GM12874 (cell line): ENCODE measurements around the gene ACADM.

Experiments
- TF ChIP-seq, protein P1 (sequence below): IDR thresholded peaks from 2 replicates; pipeline ENCODE4 v1.5.1; 2011; ENCODE audit warnings: low read depth, mild to moderate bottlenecking, control low read depth, low read length, moderate library complexity; ENCODE audit not compliant: insufficient read depth

The ACADM gene

DNA sequence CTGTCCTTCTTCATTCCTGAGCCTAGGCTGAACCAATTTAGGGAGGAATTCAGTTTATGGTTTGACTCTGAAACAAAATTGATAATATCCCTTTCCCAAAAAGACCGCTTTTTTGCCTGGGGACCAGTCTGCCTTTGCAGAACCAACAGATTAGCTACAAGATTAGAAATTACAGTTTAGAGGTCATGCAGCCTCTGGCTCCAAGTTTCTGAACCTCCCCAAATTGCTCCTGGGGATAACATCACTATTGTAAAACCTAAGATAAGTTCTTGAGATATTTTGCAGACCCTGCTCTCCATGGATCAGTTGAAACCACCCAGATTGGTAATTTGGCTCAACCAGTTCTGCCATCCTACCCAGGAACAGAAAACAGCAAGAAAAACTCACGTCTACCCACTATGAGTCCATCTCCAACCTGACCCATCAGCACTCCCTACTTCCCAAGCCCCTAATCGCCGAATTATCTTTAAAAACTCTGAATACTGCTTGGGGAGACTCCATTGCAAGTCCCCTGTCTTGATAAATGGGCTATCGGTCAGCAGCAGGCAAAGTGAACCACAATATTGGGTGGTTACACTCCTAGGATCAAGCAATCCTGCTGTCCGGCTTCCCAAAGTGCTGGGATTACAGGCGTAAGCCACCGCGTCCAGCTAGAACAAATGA, 60.9 kb downstream of the ACADM start:
- TF ChIP-seq, protein P1, sequence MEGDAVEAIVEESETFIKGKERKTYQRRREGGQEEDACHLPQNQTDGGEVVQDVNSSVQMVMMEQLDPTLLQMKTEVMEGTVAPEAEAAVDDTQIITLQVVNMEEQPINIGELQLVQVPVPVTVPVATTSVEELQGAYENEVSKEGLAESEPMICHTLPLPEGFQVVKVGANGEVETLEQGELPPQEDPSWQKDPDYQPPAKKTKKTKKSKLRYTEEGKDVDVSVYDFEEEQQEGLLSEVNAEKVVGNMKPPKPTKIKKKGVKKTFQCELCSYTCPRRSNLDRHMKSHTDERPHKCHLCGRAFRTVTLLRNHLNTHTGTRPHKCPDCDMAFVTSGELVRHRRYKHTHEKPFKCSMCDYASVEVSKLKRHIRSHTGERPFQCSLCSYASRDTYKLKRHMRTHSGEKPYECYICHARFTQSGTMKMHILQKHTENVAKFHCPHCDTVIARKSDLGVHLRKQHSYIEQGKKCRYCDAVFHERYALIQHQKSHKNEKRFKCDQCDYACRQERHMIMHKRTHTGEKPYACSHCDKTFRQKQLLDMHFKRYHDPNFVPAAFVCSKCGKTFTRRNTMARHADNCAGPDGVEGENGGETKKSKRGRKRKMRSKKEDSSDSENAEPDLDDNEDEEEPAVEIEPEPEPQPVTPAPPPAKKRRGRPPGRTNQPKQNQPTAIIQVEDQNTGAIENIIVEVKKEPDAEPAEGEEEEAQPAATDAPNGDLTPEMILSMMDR: no peak

DNA sequence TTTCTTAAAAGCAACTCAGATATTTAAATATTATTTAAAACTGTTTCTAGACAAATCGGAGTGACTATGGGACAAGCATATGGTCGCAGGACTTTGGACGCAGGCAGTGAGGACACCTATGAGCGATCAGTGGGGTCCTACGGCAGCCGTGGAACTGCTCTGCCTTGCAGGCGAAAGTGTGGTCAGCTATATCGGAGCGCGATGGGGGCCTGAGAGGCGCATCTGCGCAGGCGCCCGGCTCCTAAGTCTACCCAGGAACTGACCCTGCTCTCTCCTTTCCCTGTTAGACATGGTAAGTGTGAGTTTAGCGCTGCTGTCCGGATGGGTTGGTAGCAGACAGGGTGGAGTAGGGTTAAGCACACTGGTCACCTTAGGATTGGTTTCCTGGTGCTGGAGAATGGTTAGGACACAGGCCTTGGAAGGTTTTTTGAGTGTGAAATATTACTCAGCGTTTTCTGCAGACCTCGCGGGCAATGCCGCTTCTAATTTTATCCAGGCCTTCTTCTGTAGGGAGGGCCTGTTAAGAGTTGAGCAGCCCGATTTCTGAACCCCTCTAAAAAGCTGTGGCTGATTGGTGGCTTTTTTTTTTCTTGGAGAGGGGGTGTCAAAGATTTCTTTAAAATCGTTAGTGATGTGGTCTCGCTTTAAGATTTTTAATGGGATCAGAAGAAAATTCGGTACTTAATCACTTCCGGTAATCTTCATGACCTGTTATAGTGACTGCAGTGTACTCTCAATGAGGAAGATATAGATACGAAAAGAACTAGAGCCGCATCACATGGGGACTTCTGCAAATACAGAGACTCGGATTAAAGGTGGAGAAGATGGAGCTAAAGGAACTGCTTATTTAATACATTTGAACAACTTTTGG, 61.7 kb downstream of the ACADM start, which contains the start of gene RABGGTB:
Gene RABGGTB (plus strand): TSS at position 274 of the 871 bp plus-strand sequence. CDS start 16 bp downstream, at position 290.
- TF ChIP-seq, protein P1: no peak

DNA sequence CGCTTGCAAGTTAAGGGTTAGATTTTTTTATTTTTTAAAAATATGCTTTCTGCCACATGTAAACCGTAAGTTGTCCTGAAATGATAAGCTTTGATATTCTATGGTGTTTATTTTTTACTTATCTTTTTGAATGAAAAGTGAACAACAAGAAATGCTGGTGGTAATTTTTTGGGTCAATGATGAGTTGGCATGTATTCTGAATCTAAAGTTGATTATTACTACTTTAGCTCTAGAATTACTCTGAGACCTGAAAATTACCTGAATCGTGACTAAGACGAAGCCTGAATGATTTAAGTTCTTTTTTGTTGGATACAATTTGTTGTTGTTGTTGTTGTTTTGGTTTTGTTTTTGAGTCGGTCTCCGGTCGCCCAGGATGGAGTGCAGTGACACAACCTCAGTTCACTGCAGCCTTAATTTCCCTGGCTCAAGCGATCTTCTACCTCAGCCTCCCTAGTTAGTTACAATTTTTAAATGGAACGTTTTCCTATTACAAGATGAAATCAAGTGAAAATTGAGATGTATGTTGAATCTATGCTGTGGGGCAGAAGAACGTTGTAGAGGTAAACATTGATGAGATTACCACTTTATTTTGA, 62.5 kb downstream of the ACADM start:
- TF ChIP-seq, protein P1: no peak

DNA sequence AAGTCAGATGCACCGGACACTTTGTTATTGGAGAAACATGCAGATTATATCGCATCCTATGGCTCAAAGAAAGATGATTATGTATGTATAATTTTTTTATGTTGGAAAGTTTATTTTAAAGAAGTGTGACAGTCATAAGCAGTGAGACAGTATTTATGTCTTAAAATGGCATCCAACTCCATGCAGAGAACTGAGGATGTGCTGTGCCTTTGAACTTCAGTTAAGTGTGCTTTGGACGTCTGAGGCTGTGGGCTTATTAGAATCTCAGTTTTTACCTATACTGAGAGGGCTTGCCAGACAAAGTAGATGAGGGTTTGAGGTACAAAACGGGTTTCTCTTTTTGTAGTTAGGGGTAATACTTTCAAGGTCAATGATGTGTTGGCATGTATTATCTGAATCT, 63.0 kb downstream of the ACADM start:
- TF ChIP-seq, protein P1: no peak

DNA sequence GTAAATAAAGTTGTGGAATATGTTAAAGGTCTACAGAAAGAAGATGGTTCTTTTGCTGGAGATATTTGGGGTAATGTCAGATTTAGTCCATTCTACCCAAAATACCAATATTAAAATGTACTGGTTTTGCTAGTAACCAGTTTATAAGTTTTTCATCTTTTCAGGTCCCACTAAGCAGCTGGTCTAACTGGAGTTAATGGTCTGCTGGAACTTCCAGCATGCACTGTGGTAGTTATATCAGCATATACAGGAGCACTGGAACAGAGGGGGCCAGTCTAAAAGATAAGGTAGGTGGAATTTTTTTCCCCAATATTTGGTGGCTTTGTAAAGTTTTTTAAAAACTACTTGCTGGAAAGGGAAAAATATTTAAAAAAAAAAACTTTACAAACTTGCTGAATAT, 65.5 kb downstream of the ACADM start:
- TF ChIP-seq, protein P1: no peak

DNA sequence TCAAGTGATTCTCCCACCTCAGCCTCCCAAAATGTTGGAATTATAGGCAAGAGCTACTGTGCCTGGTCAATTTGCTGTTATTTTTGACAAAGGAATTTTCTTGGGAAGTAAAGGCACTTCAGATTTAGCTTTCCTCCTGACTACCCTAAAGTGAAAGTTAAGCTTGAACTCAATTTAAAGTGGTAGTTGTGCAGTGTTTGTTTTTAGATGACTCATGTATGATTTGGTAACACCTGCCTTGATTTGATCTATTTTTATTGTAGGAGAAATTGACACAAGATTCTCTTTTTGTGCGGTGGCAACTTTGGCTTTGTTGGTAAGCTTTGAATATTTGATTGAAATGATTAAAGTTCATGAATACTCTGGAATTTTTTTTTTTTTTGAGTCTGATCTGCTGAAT, 66.5 kb downstream of the ACADM start:
- TF ChIP-seq, protein P1: no peak

DNA sequence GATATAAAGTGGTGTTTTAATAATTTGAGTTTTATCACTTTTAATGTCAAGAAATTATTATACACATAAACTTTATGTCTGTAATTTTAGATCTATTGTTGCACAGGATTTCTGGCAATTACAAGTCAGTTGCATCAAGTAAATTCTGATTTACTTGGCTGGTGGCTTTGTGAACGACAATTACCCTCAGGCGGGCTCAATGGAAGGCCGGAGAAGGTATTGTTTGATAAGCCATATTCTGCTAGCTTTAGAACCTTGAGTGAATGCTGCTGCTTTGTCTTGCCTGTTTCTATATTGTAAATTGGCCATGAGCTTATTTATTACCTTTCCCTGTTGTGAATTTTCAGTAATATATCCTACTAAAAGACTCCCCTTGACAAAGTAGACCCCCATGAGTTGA, 67.6 kb downstream of the ACADM start:
- TF ChIP-seq, protein P1: no peak
